HepG2 (cell line): Measurements from ENCODE around the gene LIMS2. TPM values are rescaled to one million over a fixed set of nuclear protein-coding genes. Genes with fewer than 3 reads are reported as not detected.

Source experiments
- ATAC-seq: fragments of 200-7000 bp; cut with Tn5 transposase; 3 replicates; pipeline ENCODE4 v1.9.1; 2020; ENCODE audit warnings: mild to moderate bottlenecking, moderate library complexity
- BruUV-seq: library from RNA; stranded (reverse); fragments of 400-500 nt; replicated peaks from 2 replicates; lab custom pipeline; 2021; lab: Mats Ljungman, UMichigan
- CTCF ChIA-PET: fragments of 300-600 bp; formaldehyde crosslinking; extraction: SDS; loops from one replicate; lab custom pipeline; 2021; ENCODE audit warnings: low total read pairs, inconsistent platforms, low intra/inter-chr PET ratio; lab: Yijun Ruan, JAX
- POLR2A ChIA-PET: fragments of 350-600 bp; sonication (Branson Sonifier 250); formaldehyde crosslinking; loops from one replicate; lab custom pipeline; 2020; ENCODE audit warnings: antibody characterized with exemption, inconsistent platforms; lab: Yijun Ruan, JAX
- DNase-seq: peaks from one replicate; pipeline ENCODE4 v3.0.0-alpha.2; 2015; ENCODE audit warnings: low spot score
- FAIRE-seq: peaks from 3 replicates; lab custom pipeline; 2011; peaks lifted over from hg19 to GRCh38; lab: Jason Lieb, UNC
- H2AFZ ChIP-seq: one replicate; pipeline ENCODE4 v1.6.1; 2011; ENCODE audit warnings: low read length, inconsistent platforms
- H3K27ac ChIP-seq: fragments of 300-600 bp; 3 replicates; pipeline ENCODE4 v1.8.0; 2011; ENCODE audit warnings: mixed run types, mild to moderate bottlenecking, mixed read lengths, low read length, inconsistent platforms; ENCODE audit not compliant: insufficient read depth; ENCODE audit errors: extremely low read length
- H3K27me3 ChIP-seq, 2 experiments: fragments of 200-600 bp in 1 of 2; 2 replicates in 1 of 2; 3 replicates in 1 of 2; pipeline versions ENCODE4 v1.6.0 to v1.8.0; 2011; ENCODE audit warnings: low read length in 2 of 2, mild to moderate bottlenecking in 2 of 2, moderate library complexity in 2 of 2, inconsistent platforms in 1 of 2; ENCODE audit not compliant: insufficient read depth in 2 of 2, control insufficient read depth in 1 of 2
- H3K36me3 ChIP-seq, 2 experiments: fragments of 200-600 bp in 1 of 2; replicated peaks in 1 of 2; 2 replicates in 1 of 2; 3 replicates in 1 of 2; pipeline versions ENCODE4 v1.5.1 to v1.8.0; 2011; ENCODE audit warnings: low read length in 2 of 2, inconsistent platforms in 1 of 2; ENCODE audit not compliant: insufficient read depth in 2 of 2, control insufficient read depth in 1 of 2
- H3K4me1 ChIP-seq: 2 replicates; pipeline ENCODE4 v1.5.1; 2012; ENCODE audit warnings: low read length, inconsistent platforms; ENCODE audit not compliant: insufficient read depth
- H3K4me2 ChIP-seq: 2 replicates; pipeline ENCODE4 v1.6.0; 2011; ENCODE audit warnings: low read depth, low read length, inconsistent platforms
- H3K4me3 ChIP-seq, 3 experiments: fragments of 200-600 bp in 1 of 3; sonication (generic), shearing (Covaris generic) in 1 of 3; replicated peaks in 1 of 3; 2 replicates each; pipeline ENCODE4 v1.5.1; 2011 to 2016; ENCODE audit warnings: low read length in 3 of 3, inconsistent platforms in 2 of 3, low read depth in 2 of 3, mild to moderate bottlenecking in 2 of 3, control low read depth in 1 of 3, mixed read lengths in 1 of 3; ENCODE audit not compliant: insufficient read depth in 1 of 3
- H3K79me2 ChIP-seq: one replicate; pipeline ENCODE4 v1.6.1; 2011; ENCODE audit warnings: low read length, inconsistent platforms; ENCODE audit not compliant: insufficient read depth
- H3K9ac ChIP-seq: 2 replicates; pipeline ENCODE4 v1.6.0; 2011; ENCODE audit warnings: mild to moderate bottlenecking, low read depth, low read length, inconsistent platforms; ENCODE audit not compliant: insufficient read depth
- H3K9me3 ChIP-seq: 2 replicates; pipeline ENCODE4 v1.5.1; 2012; ENCODE audit warnings: mild to moderate bottlenecking, low read length
- H4K20me1 ChIP-seq: 2 replicates; pipeline ENCODE4 v1.6.0; 2011; ENCODE audit warnings: inconsistent platforms, mild to moderate bottlenecking, low read length, moderate library complexity; ENCODE audit not compliant: insufficient read depth
- DMAP1 ChIP-seq: IDR thresholded peaks from 2 replicates; pipeline ENCODE4 v1.6.1; 2016
- JUND ChIP-seq: sonication (generic); formaldehyde crosslinking; IDR thresholded peaks from 2 replicates; pipeline ENCODE4 v1.8.0; 2022; ENCODE audit warnings: mild to moderate bottlenecking, missing genetic modification reagents
- MED1 ChIP-seq: sonication (generic); formaldehyde crosslinking; IDR thresholded peaks from 2 replicates; pipeline ENCODE4 v1.4.0; 2020; ENCODE audit warnings: missing genetic modification reagents
- MLLT10 ChIP-seq: sonication (generic); formaldehyde crosslinking; IDR thresholded peaks from 2 replicates; pipeline ENCODE4 v1.4.0; 2020; ENCODE audit warnings: missing genetic modification reagents
- MXI1 ChIP-seq: IDR thresholded peaks from 3 replicates; pipeline ENCODE4 v1.6.1; 2012; ENCODE audit warnings: low read depth, low read length, inconsistent platforms, borderline replicate concordance
- PHF8 ChIP-seq: sonication (generic); formaldehyde crosslinking; IDR thresholded peaks from 2 replicates; pipeline ENCODE4 v1.5.0; 2020; ENCODE audit warnings: missing genetic modification reagents
- POGK ChIP-seq: sonication (generic); formaldehyde crosslinking; conservative IDR thresholded peaks from 2 replicates; pipeline ENCODE4 v1.8.0; 2022; ENCODE audit warnings: mild to moderate bottlenecking, moderate library complexity, missing genetic modification reagents
- TEF ChIP-seq: sonication (generic); formaldehyde crosslinking; IDR thresholded peaks from 2 replicates; pipeline ENCODE4 v1.5.0; 2020; ENCODE audit warnings: missing genetic modification reagents
- TOPORS ChIP-seq: sonication (generic); formaldehyde crosslinking; IDR thresholded peaks from 2 replicates; pipeline ENCODE4 v1.8.0; 2023; ENCODE audit warnings: mild to moderate bottlenecking, missing genetic modification reagents
- ZFX ChIP-seq: sonication (generic); formaldehyde crosslinking; IDR thresholded peaks from 2 replicates; pipeline ENCODE4 v1.4.0; 2020; ENCODE audit warnings: mild to moderate bottlenecking, low read depth, missing genetic modification reagents, moderate library complexity
- ZNF891 ChIP-seq: sonication (generic); formaldehyde crosslinking; IDR thresholded peaks from 2 replicates; pipeline ENCODE4 v1.5.0; 2020; ENCODE audit warnings: mild to moderate bottlenecking, missing genetic modification reagents
- WGBS: methylation state at CpG from one replicate; pipeline ENCODE4 v1.1.6; 2017; ENCODE audit warnings: low lambda C conversion rate; 5-methylcytosine and 5-hydroxymethylcytosine counted together
- in situ Hi-C: cut with HindIII; loops from 2 replicates; pipeline ENCODE4 v1.10.0; 2017; ENCODE audit warnings: low pct_unique_long_range_greater_than_20kb; ENCODE audit not compliant: extremely low pct_ligation_motif_present
- intact Hi-C: fragments of 100-400 bp; cut with micrococcal nuclease; formaldehyde crosslinking; loops from one replicate; pipeline ENCODE4 v1.10.0; 2022; ENCODE audit not compliant: unreplicated experiment
- polyA plus RNA-seq, 8 experiments: library from polyadenylated mRNA; depleted of rRNA in 3 of 8; stranded (reverse) in 7 of 8; unstranded in 1 of 8; fragments of >200 nt; fragmentation: Illumina TruSeq in 4 of 8; extraction: Trizol in 4 of 8; gene quantifications; 2 replicates each; pipeline versions ENCODE4 v1.2.1 to v1.2.3, GENCODE V29; 2011 to 2016; ENCODE audit warnings: low read depth in 4 of 8, missing spikeins in 1 of 8, mixed read lengths in 1 of 8; ENCODE audit not compliant: insufficient read depth in 1 of 8
- total RNA-seq, 5 experiments: library from RNA; depleted of rRNA; stranded (reverse); fragments of >200 nt; fragmentation: Illumina TruSeq; extraction: Trizol; gene quantifications; 2 replicates each; pipeline ENCODE4 v1.2.3, GENCODE V29; 2016; ENCODE audit warnings: low read depth in 1 of 5

Gene LIMS2
- total and polyA plus RNA-seq, 2 of the 13 experiments (the other 11 are each of a cell fraction or from before 2014, with no cell fraction given) = 1.0 to 1.9 TPM

GRCh38 chr2:127641133-127641532 is 34.2 kb downstream of the LIMS2 start:
- ATAC-seq (no peak), FAIRE-seq (no peak), DNase-seq (no peak)
- no peak overlapping the region for H3K4me3 ChIP-seq
- H2AFZ ChIP-seq = no peak overlapping the region
- CTCF ChIA-PET = interaction anchor here (1.2 kb wide), 1 partner anchor 9 kb away, joined by 3 read pairs; no protein-coding TSS in a partner anchor
- no peaks in the 10 kb centered on the region for H3K36me3 ChIP-seq
- WGBS = no CpG with 5 or more reads among the region's 6 CpGs
- H3K9ac ChIP-seq = no peak overlapping the region
- H3K4me2 ChIP-seq = no peak overlapping the region
- H3K27ac ChIP-seq = no peak overlapping the region
- in situ Hi-C loops (no loop called here), intact Hi-C loops (loop anchor here (10.0 kb wide), 1 partner anchor 106 kb away; the partner anchor contains the start of gene MYO7B)
- BruUV-seq = no TSS peak
- H4K20me1 ChIP-seq = no peaks in the 10 kb centered on the region
- POLR2A ChIA-PET = no interaction called here
- peaks cover 14 to 60% of the 10 kb centered on the region in 2 experiments for H3K27me3 ChIP-seq
- H3K9me3 ChIP-seq = no peaks in the 10 kb centered on the region
- H3K79me2 ChIP-seq = no peaks in the 10 kb centered on the region
- peaks cover 70% of the 10 kb centered on the region for H3K4me1 ChIP-seq
- TF ChIP-seq ZNF891 = 0 out of 2 replicates have a peak, but pooled peaks have one; percentile 10
- TF ChIP-seq TEF (CRISPR knock-in tag) = no peak
- no peak for TF ChIP-seq MED1 (CRISPR knock-in tag)
- no peak for TF ChIP-seq MLLT10
- peak; percentile 36; the same call in 1 of the 2 replicates for TF ChIP-seq DMAP1 (CRISPR knock-in tag)
- TF ChIP-seq, all 625 proteins: peak for 2

GRCh38 chr2:127640082-127641072 is 35.0 kb downstream of the LIMS2 start:
- peak; percentile 62 for ATAC-seq
- BruUV-seq = no TSS peak
- peak overlapping the region; percentile 84 for H3K4me2 ChIP-seq
- H3K79me2 ChIP-seq = no peaks in the 10 kb centered on the region
- peak; percentile 44 for DNase-seq
- H3K4me1 ChIP-seq = peaks cover 66% of the 10 kb centered on the region
- WGBS = 30% methylated on average over 23 of the region's 25 CpGs
- H3K36me3 ChIP-seq = no peaks in the 10 kb centered on the region
- peaks cover 16 to 61% of the 10 kb centered on the region in 2 experiments for H3K27me3 ChIP-seq
- no peak overlapping the region for H3K27ac ChIP-seq
- peak overlapping the region; percentile 3 to 64 (median 48); a peak in 5 of 6 replicates for H3K4me3 ChIP-seq
- peak overlapping the region; percentile 60 for H3K9ac ChIP-seq
- intact Hi-C loops (loop anchor here (10.0 kb wide), 1 partner anchor 106 kb away; the partner anchor contains the start of gene MYO7B), in situ Hi-C loops (no loop called here)
- ChIA-PET CTCF (interaction anchor here (1.2 kb wide), 1 partner anchor 10 kb away, joined by 3 read pairs; no protein-coding TSS in a partner anchor), POLR2A (interaction anchor here (0.7 kb wide), 1 partner anchor 10 kb away, joined by 3 read pairs; no protein-coding TSS in a partner anchor)
- H4K20me1 ChIP-seq = no peaks in the 10 kb centered on the region
- H2AFZ ChIP-seq = no peak overlapping the region
- FAIRE-seq = no peak
- no peaks in the 10 kb centered on the region for H3K9me3 ChIP-seq
- no peak for TF ChIP-seq MXI1
- TF ChIP-seq JUND (CRISPR knock-in tag) = no peak
- peak; percentile 45; the same call in 1 of the 2 replicates for TF ChIP-seq TOPORS (CRISPR knock-in tag)
- peak; percentile 36 for TF ChIP-seq PHF8
- TF ChIP-seq POGK (CRISPR knock-in tag) = peak; percentile 89
- peak; percentile 96 for TF ChIP-seq ZFX (CRISPR knock-in tag)
